Stimulated activated effector memory CD8-positive, alpha-beta T cell treated with anti-CD3 and anti-CD28 coated beads, Interleukin-12 subunit alpha, Interleukin-12 subunit beta, amount 100 ng/mL, for 72 hours (primary cell): ENCODE results near the gene FKBP2.
"Not testable (repeated sequence)": the region's sequence is repeated elsewhere in the genome, so short reads cannot be mapped to it uniquely, and the experiment has no call there.

ENCODE experiments used
- ATAC-seq: fragments of 150-1000 bp; cut with Tn5 transposase; 2 replicates; pipeline ENCODE4 v1.10.0; 2021
- DNase-seq, 2 donors: peaks; one replicate each; pipeline ENCODE4 v3.0.0; 2021 to 2022; ENCODE audit warnings: low spot score in 2 of 2
- H3K27ac Mint-ChIP-seq: one replicate; pipeline ENCODE4 v1.8.0; 2022; ENCODE audit warnings: mild to moderate bottlenecking, mixed read lengths
- H3K36me3 Mint-ChIP-seq: one replicate; pipeline ENCODE4 v1.8.0; 2022; ENCODE audit warnings: mild to moderate bottlenecking, mixed read lengths
- H3K4me1 Mint-ChIP-seq: one replicate; pipeline ENCODE4 v1.8.0; 2022; ENCODE audit warnings: mixed read lengths
- H3K4me3 Mint-ChIP-seq: one replicate; pipeline ENCODE4 v1.8.0; 2022; ENCODE audit warnings: mild to moderate bottlenecking, mixed read lengths
- H3K9me3 Mint-ChIP-seq: one replicate; pipeline ENCODE4 v1.8.0; 2022; ENCODE audit warnings: mixed read lengths

FKBP2 gene

GRCh38 chr11:64238076-64238475 is 2.8 kb upstream of the FKBP2 start:
- H3K4me1 Mint-ChIP-seq, result peaks cover 39% of the 10 kb centered on the region
- ATAC-seq (no peak), DNase-seq (no peak)

DNA sequence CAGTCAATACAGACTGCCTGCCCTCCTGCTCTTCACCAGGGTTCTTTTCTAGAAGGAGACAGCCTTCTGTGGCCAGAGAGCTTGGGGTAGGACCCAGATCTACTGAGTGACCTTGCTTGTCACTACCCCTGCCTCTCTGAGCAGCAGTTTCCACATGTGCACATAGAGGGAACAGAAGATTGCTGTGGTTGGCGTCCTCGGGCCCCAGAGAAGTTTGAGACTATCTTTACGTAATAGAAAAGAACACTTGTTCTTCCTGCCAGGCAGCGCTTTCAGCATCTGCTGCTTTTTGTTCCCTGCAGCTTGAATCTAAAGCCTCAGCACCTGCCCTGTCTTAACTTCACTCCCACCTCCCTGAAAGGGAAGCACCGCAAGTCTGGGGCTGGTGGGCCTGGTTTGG is 1.9 kb upstream of the FKBP2 start:
- no peak for DNase-seq
- Mint-ChIP-seq H3K4me1 (peaks cover 48% of the 10 kb centered on the region), H3K27ac (peak overlapping the region; percentile 68), H3K9me3 (no peaks in the 10 kb centered on the region), H3K36me3 (peaks cover 81% of the 10 kb centered on the region), H3K4me3 (no peak overlapping the region)
- ATAC-seq, result no peak

More at GRCh38 chr11:64238076-64238475, 2.8 kb upstream of the FKBP2 start:
- Mint-ChIP-seq H3K27ac (peak overlapping the region; percentile 68), H3K9me3 (no peaks in the 10 kb centered on the region), H3K4me3 (no peak overlapping the region), H3K36me3 (peaks cover 72% of the 10 kb centered on the region)

DNA sequence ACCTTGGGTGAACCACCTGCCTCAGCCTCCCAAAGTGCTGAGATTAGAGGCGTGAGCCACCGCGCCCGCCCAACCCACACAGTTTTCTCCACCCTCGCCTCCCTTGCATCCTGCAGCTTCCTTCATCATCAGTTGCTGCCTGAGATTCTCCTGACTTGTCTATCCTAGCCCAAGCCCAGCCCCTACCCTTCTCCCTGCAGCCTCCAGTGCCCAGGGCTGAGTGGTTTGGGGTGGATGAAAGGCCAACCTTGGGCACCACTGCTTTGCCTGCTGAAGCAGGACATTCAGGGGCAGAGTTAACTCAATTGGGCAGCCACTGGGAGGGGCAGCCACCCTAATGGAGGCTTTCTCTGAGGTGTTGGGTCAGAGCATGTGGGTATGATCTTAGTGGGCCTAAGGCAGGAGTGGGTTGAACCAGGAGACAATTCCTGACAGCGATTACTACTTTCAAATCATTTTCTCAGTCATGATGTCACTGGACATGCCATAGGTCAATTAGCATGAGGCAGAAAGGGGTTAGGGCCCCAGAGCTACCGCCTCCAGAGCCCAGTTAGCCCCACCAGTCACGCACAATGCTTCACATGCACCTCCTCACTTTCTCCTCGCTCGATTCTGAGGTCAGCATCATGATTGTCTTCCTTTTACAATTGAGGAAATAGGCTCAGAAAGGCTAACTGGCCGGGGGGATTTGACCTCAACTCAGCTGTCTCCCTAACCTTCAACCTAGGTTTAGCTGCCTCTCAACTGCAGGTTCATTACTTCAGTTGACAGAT is 1.0 kb upstream of the FKBP2 start:
- Mint-ChIP-seq H3K4me1 (peaks cover 49% of the 10 kb centered on the region), H3K36me3 (peaks cover 90% of the 10 kb centered on the region), H3K9me3 (no peaks in the 10 kb centered on the region), H3K4me3 (peak overlapping the region; percentile 95), H3K27ac (peak overlapping the region; percentile 95)
- DNase-seq (no peak), ATAC-seq (no peak)

DNA sequence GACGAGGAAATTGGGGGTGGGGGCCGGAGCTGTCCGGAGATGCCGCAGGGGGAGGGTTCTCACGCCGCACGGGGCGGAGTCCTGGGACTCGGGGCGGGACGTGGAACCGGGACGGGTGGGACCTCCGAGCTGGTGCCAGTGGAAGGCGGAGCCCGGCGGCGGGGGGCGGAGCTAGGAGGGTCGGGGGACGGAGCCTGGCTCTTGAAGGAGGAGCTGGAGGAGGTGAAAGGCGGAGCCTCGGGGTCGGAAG is 271 bp downstream of the FKBP2 start:
- peaks cover 39% of the 10 kb centered on the region for H3K4me1 Mint-ChIP-seq
- H3K36me3 Mint-ChIP-seq, result peaks cover 90% of the 10 kb centered on the region
- peak overlapping the region; percentile 95 for H3K27ac Mint-ChIP-seq
- peak; percentile 85 for ATAC-seq
- DNase-seq, result peak; percentile 99 to 100
- peak overlapping the region; percentile 95 for H3K4me3 Mint-ChIP-seq
- no peaks in the 10 kb centered on the region for H3K9me3 Mint-ChIP-seq

DNA sequence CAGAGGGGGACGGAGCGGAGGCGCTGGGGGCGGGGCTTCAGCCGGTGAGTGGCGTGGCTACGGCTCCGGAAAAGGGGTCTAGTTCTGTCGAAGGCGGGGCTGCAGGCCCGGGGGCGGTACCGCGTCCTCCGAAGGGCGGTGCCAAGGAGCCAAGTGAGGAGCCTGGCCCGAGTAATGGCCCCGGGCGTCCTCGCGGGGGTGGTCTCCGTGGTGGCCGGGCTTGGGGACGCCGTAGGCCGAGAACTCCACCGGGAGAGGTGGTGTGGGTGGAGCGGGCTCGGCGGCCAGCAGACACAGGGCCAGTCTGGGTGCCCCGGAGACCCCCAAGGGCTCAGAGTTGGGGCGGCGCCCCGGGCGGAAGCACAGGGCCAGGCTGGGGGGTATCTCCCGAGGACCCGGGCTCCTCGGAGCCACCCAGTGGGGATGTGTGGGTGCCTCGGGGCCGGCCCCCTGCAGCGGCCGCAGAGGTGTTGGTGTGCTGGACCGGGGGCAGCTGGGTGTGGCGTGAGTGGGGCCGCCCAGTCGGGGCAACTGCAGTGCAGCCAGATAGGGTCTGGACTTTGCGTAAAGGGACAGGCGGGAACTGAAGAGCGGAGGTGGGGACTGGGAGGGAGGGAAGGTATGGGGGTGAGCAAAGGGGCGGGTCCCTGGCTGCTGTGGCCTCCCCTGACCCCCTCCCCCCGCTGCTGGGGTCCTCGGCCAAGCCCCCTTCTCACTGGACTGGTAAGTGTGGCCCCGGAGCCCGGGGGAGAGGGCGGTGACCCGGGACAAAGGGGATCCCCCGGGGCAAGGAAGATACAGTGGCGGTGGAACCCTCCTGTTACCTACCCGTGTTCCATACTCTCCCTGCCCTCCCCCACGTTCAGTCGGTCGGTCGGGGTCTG is 838 bp downstream of the FKBP2 start:
- Mint-ChIP-seq H3K36me3 (peaks cover 87% of the 10 kb centered on the region), H3K4me3 (peak overlapping the region; percentile 95), H3K4me1 (peaks cover 39% of the 10 kb centered on the region), H3K27ac (peak overlapping the region; percentile 95), H3K9me3 (no peaks in the 10 kb centered on the region)
- ATAC-seq (peak; percentile 6), DNase-seq (peak in 1 of 2 donors; percentile 33)

DNA sequence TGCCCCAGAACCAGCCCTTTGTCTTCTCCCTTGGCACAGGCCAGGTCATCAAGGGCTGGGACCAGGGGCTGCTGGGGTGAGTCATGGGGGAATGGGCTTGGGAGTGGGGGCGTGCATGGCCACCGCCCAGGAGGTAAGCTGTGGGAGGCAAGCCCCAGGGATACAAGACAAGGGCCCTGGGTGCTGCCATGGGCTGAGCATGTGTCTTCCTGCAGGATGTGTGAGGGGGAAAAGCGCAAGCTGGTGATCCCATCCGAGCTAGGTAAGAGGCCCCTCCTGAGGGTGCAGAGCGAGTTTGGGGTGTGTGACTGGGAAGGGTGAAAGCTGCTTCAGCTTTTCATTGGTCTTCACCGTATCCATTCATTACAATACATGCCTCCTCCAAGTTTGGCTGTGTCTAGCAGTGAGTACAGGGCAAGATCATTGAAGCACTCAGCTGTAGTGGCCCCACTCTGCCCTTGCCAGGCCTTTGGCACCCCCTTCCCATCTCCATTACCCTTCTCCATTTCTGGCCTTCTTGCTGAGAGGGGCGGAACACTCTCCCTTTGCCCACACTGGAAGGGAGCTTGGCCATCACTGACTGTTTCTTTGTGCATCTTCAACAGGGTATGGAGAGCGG is 2.5 kb downstream of the FKBP2 start:
- Mint-ChIP-seq H3K4me1 (peaks cover 52% of the 10 kb centered on the region), H3K9me3 (no peaks in the 10 kb centered on the region), H3K36me3 (peaks cover 77% of the 10 kb centered on the region), H3K4me3 (peak overlapping the region; percentile 95), H3K27ac (peak overlapping the region; percentile 95)
- ATAC-seq, result no peak
- no peak for DNase-seq

GRCh38 chr11:64244107-64244506 is 3.2 kb downstream of the FKBP2 start:
- ATAC-seq, result no peak
- Mint-ChIP-seq H3K4me1 (peaks cover 52% of the 10 kb centered on the region), H3K27ac (no peak overlapping the region), H3K9me3 (no peaks in the 10 kb centered on the region), H3K4me3 (peak overlapping the region; percentile 95), H3K36me3 (peaks cover 79% of the 10 kb centered on the region)
- DNase-seq, result no peak

DNA sequence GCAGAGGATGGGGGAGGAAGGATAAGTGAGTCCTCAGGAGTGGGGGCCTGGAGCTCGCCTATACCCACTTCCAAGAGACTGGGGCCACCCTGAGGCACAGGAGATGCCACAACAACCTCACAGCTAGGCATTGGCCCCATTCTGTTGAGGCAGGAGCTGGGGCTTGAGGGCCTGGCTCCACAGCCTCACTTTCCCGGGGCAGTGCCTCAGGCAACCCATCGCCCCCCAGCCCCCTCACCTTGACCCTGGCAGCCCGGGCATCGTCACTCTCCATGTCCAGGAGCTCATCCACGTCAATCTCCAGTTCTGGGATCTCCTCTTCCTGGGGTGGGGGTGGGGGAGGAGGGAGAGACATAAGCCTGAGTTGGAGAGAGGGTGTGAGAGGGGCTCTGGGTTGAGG is 4.1 kb downstream of the FKBP2 start:
- Mint-ChIP-seq H3K4me1 (peaks cover 46% of the 10 kb centered on the region), H3K27ac (peak overlapping the region; percentile 95), H3K9me3 (no peaks in the 10 kb centered on the region), H3K4me3 (peak overlapping the region; percentile 95), H3K36me3 (peaks cover 73% of the 10 kb centered on the region)
- ATAC-seq (no peak), DNase-seq (no peak)

GRCh38 chr11:64245401-64245796 is 4.5 kb downstream of the FKBP2 start:
- H3K4me1 Mint-ChIP-seq, result peaks cover 42% of the 10 kb centered on the region
- peak overlapping the region; percentile 95 for H3K4me3 Mint-ChIP-seq
- H3K9me3 Mint-ChIP-seq, result no peaks in the 10 kb centered on the region
- H3K36me3 Mint-ChIP-seq, result peaks cover 70% of the 10 kb centered on the region
- ATAC-seq (no peak), DNase-seq (no peak)
- H3K27ac Mint-ChIP-seq, result peak overlapping the region; percentile 95

- Mint-ChIP-seq H3K4me3 (peak overlapping the region; percentile 95), H3K9me3 (no peaks in the 10 kb centered on the region), H3K36me3 (peaks cover 63% of the 10 kb centered on the region), H3K27ac (peak overlapping the region; percentile 95), H3K4me1 (peaks cover 45% of the 10 kb centered on the region)
- peak; percentile 42 to 81 for DNase-seq
- ATAC-seq, result peak; percentile 25
These were observed 5.1 kb downstream of the FKBP2 start for GRCh38 chr11:64245797-64246620.

- not testable (repeated sequence) for DNase-seq
- ATAC-seq, result peak; percentile 24
- peaks cover 41% of the 10 kb centered on the region for H3K4me1 Mint-ChIP-seq
These were observed 5.7 kb downstream of the FKBP2 start for GRCh38 chr11:64246621-64246870.

DNA sequence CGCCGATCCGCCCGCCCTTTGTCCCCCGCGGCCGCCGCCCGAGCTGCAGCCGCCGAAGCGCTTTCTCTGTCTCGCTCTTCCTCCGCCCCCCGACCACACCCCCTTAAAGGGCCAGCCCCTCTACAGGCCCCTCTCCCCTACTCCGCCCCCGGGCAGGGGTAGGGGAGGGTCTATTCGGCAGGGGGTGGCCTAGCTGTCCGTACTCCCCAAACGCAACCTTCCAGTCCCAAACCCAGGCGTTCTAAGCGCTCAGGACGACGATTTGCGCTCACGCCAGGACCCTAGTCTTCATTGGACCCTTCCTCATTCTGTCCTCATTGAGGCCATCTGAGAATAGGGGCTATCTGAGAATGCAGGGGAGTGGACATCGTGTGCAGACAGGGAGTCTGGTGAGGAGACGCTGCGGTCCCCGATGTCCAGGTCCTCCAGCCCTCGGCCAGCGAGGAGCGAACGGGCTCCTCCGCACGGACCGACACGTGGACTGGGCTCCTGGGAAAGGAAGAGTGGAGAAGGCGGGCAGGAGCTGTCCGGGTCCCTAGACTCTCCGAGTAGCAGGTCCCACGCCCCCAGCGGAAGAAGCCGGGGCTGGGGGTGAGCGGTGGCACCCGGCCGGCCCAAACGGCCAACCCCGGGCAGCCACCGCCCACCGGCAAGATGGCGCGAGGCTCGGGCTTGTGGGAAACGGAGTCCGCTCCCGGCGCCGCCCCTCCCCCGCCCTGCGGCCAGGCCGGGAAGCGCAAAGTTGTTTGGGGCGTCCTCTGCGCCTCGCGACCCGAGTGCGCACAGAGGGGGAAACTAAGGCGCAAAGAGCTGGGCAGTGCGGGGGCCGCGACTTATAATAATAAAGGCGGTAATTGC is 6.2 kb downstream of the FKBP2 start, which contains the start of gene PPP1R14B:
Gene PPP1R14B, minus strand, starts transcription at position 73 of the 858 bp plus-strand sequence. CDS start 270 bp downstream, outside the sequence.
- ATAC-seq, result peak; percentile 70
- H3K36me3 Mint-ChIP-seq, result peaks cover 53% of the 10 kb centered on the region
- H3K4me3 Mint-ChIP-seq, result peak within 1 kb of the TSS; percentile 95
- peak within 1 kb of the TSS; percentile 95 for H3K27ac Mint-ChIP-seq
- peaks cover 43% of the 10 kb centered on the region for H3K4me1 Mint-ChIP-seq
- H3K9me3 Mint-ChIP-seq, result no peaks in the 10 kb centered on the region
- peak; percentile 66 to 88 for DNase-seq

More at GRCh38 chr11:64246621-64246870, 5.7 kb downstream of the FKBP2 start:
- peaks cover 58% of the 10 kb centered on the region for H3K36me3 Mint-ChIP-seq
- not testable (repeated sequence) for H3K9me3 Mint-ChIP-seq
- peak overlapping the region; percentile 95 for H3K4me3 Mint-ChIP-seq
- peak overlapping the region; percentile 95 for H3K27ac Mint-ChIP-seq

DNA sequence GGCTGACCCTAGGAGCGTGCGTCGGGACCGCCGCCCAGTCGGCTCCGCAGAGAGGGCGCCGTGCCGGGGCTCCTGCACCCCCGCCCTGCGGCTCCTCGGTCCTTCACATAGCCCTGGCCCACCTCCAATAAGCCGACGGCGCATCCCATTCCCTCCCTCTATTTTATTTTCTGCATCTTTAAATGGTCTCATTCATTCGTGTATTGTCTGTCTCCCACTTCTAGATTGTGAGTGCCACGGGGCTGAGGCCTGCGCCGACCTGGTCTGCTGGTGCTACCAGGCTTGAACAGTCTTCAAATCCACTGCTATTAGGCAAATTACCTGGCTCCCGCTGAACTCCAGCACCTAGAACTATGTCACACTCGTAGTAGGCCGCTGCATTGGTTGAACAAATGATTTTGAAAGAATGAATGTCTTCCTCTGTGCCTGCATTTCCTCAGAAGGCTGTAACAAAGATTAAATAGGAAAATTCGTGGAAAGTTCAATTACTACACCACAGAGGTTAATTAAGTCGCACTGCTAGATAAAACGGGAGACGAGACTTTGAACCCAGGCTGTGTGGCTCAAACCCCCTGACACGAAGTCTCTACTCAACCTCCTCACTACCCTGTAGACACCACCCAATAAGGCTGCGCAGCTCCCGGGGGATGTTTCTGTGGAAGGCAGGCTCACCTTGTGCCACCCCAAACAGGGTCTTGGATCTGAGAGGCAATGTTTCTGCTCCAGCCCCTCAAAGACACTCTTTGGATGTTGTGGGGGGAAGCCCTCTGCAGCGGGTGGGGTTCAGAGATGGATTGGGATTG is 7.0 kb downstream of the FKBP2 start:
- ATAC-seq, result no peak
- no peak for DNase-seq
- Mint-ChIP-seq H3K27ac (peak overlapping the region; percentile 29), H3K36me3 (peaks cover 44% of the 10 kb centered on the region), H3K4me1 (peaks cover 39% of the 10 kb centered on the region), H3K9me3 (no peaks in the 10 kb centered on the region), H3K4me3 (peak overlapping the region; percentile 95)
